SU-DHL-6 (cell line): Measurements from ENCODE around the gene OSM.

ENCODE experiments used
- H2AFZ ChIP-seq: fragments of 200-600 bp; sonication (generic); 2 replicates; pipeline ENCODE4 v1.6.1; 2014; ENCODE audit warnings: low read depth, mild to moderate bottlenecking, moderate library complexity, mixed read lengths, antibody characterized with exemption, low read length; ENCODE audit not compliant: severe bottlenecking
- H3F3A ChIP-seq: fragments of 200-600 bp; shearing (Covaris generic); 2 replicates; pipeline ENCODE4 v1.6.0; 2016; ENCODE audit warnings: antibody characterized with exemption, mild to moderate bottlenecking; ENCODE audit not compliant: insufficient read depth
- H3K27ac ChIP-seq: fragments of 200-600 bp; sonication (generic); 2 replicates; pipeline ENCODE4 v1.5.1; 2016; ENCODE audit warnings: low read depth, mild to moderate bottlenecking, low read length, moderate library complexity, mixed read lengths
- H3K27me3 ChIP-seq: fragments of 200-600 bp; sonication (generic), shearing (Covaris generic); 2 replicates; pipeline ENCODE4 v1.6.0; 2014; ENCODE audit warnings: mild to moderate bottlenecking, low read length
- H3K36me3 ChIP-seq: fragments of 200-600 bp; sonication (generic); 2 replicates; pipeline ENCODE4 v1.6.1; 2014; ENCODE audit warnings: mild to moderate bottlenecking, low read length, mixed read lengths
- H3K4me2 ChIP-seq: fragments of 300-600, 200-600 bp; shearing (Covaris generic), sonication (generic); 2 replicates; pipeline ENCODE4 v1.6.0; 2014; ENCODE audit warnings: low read length, low read depth, mild to moderate bottlenecking; ENCODE audit not compliant: poor library complexity, severe bottlenecking
- H3K4me3 ChIP-seq: fragments of 200-600 bp; sonication (generic); 2 replicates; pipeline ENCODE4 v1.5.1; 2014; ENCODE audit warnings: antibody characterized with exemption, low read length, mild to moderate bottlenecking, mixed read lengths; ENCODE audit not compliant: insufficient read depth, poor library complexity, severe bottlenecking
- H3K79me2 ChIP-seq: fragments of 200-600 bp; sonication (generic); 2 replicates; pipeline ENCODE4 v1.6.1; 2014; ENCODE audit warnings: mild to moderate bottlenecking, low read length, moderate library complexity; ENCODE audit not compliant: insufficient read depth
- H3K9ac ChIP-seq: fragments of 200-600 bp; sonication (generic); 2 replicates; pipeline ENCODE4 v1.7.0; 2014; ENCODE audit warnings: mild to moderate bottlenecking, low read length
- H3K9me2 ChIP-seq: fragments of 200-600 bp; sonication (generic); replicated peaks from 2 replicates; pipeline ENCODE4 v1.6.1; 2014; ENCODE audit warnings: low read length; ENCODE audit not compliant: insufficient read depth
- H3K9me3 ChIP-seq: fragments of 200-600 bp; sonication (generic); 2 replicates; pipeline ENCODE4 v1.6.1; 2014; ENCODE audit warnings: low read length, mixed read lengths; ENCODE audit not compliant: insufficient read depth
- H4K20me1 ChIP-seq: fragments of 200-600 bp; sonication (generic); 2 replicates; pipeline ENCODE4 v1.6.1; 2014; ENCODE audit warnings: low read depth, mild to moderate bottlenecking, antibody characterized with exemption, low read length, moderate library complexity, mixed read lengths
- EZH2phosphoT487 ChIP-seq: fragments of 200-600 bp; sonication (generic), shearing (Covaris generic); conservative IDR thresholded peaks from 2 replicates; pipeline ENCODE4 v1.6.1; 2018; ENCODE audit warnings: mild to moderate bottlenecking, antibody characterized with exemption, low read length, moderate library complexity, mixed read lengths
- TF ChIP-seq, protein P1 (sequence below): fragments of 200-600 bp; sonication (generic); IDR thresholded peaks from one replicate; pipeline ENCODE4 v1.5.1; 2017; ENCODE audit warnings: antibody characterized with exemption, mild to moderate bottlenecking, low read length, moderate library complexity; ENCODE audit not compliant: insufficient read depth, poor library complexity, severe bottlenecking

OSM gene

GRCh38 chr22:30295576-30295975 lies 28.9 kb upstream of the OSM start:
- Histone ChIP-seq H3K9me2 (no peaks in the 10 kb centered on the region), H3K79me2 (no peaks in the 10 kb centered on the region), H2AFZ (no peak overlapping the region), H3K4me3 (no peak overlapping the region), H3K4me2 (no peak overlapping the region), H3K36me3 (no peaks in the 10 kb centered on the region), H3K9ac (no peak overlapping the region), H3K9me3 (no peaks in the 10 kb centered on the region), H3F3A (no peaks in the 10 kb centered on the region), H4K20me1 (no peaks in the 10 kb centered on the region), H3K27ac (no peak overlapping the region), H3K27me3 (no peaks in the 10 kb centered on the region)
- TF ChIP-seq EZH2phosphoT487 = no peak
- TF ChIP-seq, protein P1, sequence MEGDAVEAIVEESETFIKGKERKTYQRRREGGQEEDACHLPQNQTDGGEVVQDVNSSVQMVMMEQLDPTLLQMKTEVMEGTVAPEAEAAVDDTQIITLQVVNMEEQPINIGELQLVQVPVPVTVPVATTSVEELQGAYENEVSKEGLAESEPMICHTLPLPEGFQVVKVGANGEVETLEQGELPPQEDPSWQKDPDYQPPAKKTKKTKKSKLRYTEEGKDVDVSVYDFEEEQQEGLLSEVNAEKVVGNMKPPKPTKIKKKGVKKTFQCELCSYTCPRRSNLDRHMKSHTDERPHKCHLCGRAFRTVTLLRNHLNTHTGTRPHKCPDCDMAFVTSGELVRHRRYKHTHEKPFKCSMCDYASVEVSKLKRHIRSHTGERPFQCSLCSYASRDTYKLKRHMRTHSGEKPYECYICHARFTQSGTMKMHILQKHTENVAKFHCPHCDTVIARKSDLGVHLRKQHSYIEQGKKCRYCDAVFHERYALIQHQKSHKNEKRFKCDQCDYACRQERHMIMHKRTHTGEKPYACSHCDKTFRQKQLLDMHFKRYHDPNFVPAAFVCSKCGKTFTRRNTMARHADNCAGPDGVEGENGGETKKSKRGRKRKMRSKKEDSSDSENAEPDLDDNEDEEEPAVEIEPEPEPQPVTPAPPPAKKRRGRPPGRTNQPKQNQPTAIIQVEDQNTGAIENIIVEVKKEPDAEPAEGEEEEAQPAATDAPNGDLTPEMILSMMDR = no peak

- no peaks in the 10 kb centered on the region for H3K9me2 ChIP-seq
- no peaks in the 10 kb centered on the region for H3K9me3 ChIP-seq
- no peak overlapping the region for H3K4me3 ChIP-seq
- no peak overlapping the region for H2AFZ ChIP-seq
- H3F3A ChIP-seq = peaks cover 2% of the 10 kb centered on the region; the same call in 1 of the 2 replicates
- no peaks in the 10 kb centered on the region for H3K27me3 ChIP-seq
- no peak overlapping the region for H3K4me2 ChIP-seq
- TF ChIP-seq, protein P1 = no peak
- no peak for TF ChIP-seq EZH2phosphoT487
- no peaks in the 10 kb centered on the region for H4K20me1 ChIP-seq
- H3K36me3 ChIP-seq = no peaks in the 10 kb centered on the region
- no peak overlapping the region for H3K9ac ChIP-seq
- no peak overlapping the region for H3K27ac ChIP-seq
- H3K79me2 ChIP-seq = no peaks in the 10 kb centered on the region
Measured at GRCh38 chr22:30294830-30295229, 28.2 kb upstream of the OSM start.

DNA sequence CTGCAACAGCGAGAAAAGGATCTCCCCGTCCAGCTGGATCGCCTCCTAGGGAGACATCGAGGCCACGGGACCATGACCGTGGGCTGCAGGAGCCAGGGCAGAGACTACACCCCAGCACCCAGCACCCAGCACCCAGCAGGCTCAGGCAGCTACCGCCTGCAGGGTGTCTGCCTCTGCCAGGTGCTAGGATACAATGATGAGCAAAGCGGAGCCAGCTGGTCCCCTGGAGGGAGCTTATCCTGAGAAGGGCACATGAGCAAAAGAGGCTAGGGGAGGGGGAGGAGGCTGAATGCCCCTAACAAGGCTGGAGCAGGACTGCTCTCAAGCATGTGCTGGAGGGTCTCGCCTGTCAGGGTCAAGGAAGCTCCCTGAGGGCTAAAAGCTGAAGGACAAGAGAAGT lies 27.4 kb upstream of the OSM start:
- H3K27me3 ChIP-seq = no peaks in the 10 kb centered on the region
- TF ChIP-seq EZH2phosphoT487 = no peak
- TF ChIP-seq, protein P1 = no peak
- no peak overlapping the region for H3K4me3 ChIP-seq
- peaks cover 5% of the 10 kb centered on the region; the same call in 1 of the 2 replicates for H3F3A ChIP-seq
- no peaks in the 10 kb centered on the region for H3K36me3 ChIP-seq
- H3K9me2 ChIP-seq = no peaks in the 10 kb centered on the region
- no peaks in the 10 kb centered on the region for H3K9me3 ChIP-seq
- H3K27ac ChIP-seq = no peak overlapping the region
- H3K9ac ChIP-seq = no peak overlapping the region
- no peak overlapping the region for H3K4me2 ChIP-seq
- no peaks in the 10 kb centered on the region for H3K79me2 ChIP-seq
- H4K20me1 ChIP-seq = no peaks in the 10 kb centered on the region
- H2AFZ ChIP-seq = no peak overlapping the region

GRCh38 chr22:30293026-30293425 lies 26.4 kb upstream of the OSM start:
- Histone ChIP-seq H2AFZ (no peak overlapping the region), H3K27me3 (no peaks in the 10 kb centered on the region), H3K9me3 (no peaks in the 10 kb centered on the region), H3K79me2 (no peaks in the 10 kb centered on the region), H3K4me2 (no peak overlapping the region), H3F3A (peaks cover 5% of the 10 kb centered on the region; the same call in 1 of the 2 replicates), H3K36me3 (no peaks in the 10 kb centered on the region), H3K4me3 (no peak overlapping the region), H3K9ac (no peak overlapping the region), H4K20me1 (no peaks in the 10 kb centered on the region), H3K9me2 (no peaks in the 10 kb centered on the region), H3K27ac (no peak overlapping the region)
- no peak for TF ChIP-seq EZH2phosphoT487
- TF ChIP-seq, protein P1 = no peak
